ENCODE data around the gene RTN1. TPM values are rescaled to one million over a fixed set of nuclear protein-coding genes. Genes with fewer than 3 reads are reported as not detected.

The RTN1 gene
- total and polyA plus RNA-seq, 2 of the 8 experiments (the other 6 are each of a cell fraction or from before 2014, with no cell fraction given), result 2.8 to 4.9 TPM

- H3K18ac ChIP-seq (ENCODE audit: extremely low read depth, low read length), result no peak overlapping the region
- no peak overlapping the region for H3K9ac ChIP-seq (replicated peaks in 1 of 4; ENCODE audit: extremely low read depth in 1 of 4, low read depth in 3 of 4, low read length in 3 of 4)
- H3K4ac ChIP-seq (replicated peaks; ENCODE audit: insufficient read length, low read depth, low read length), result no peak overlapping the region
- H3K27me3 ChIP-seq (replicated peaks in 1 of 4; ENCODE audit: control insufficient read depth in 3 of 4, extremely low read depth in 1 of 4, insufficient read depth in 3 of 4, low read length in 3 of 4), result no peaks in the 10 kb centered on the region
- H4K8ac ChIP-seq (ENCODE audit: extremely low read depth, insufficient read depth, low read length), result no peak overlapping the region
- H3K79me1 ChIP-seq (ENCODE audit: low read depth, low read length), result no peaks in the 10 kb centered on the region
- TF ChIP-seq CEBPB (IDR thresholded peaks at IDR 0.05; ENCODE audit: low read depth, low read length) (no peak), POLR2AphosphoS5 (IDR thresholded peaks at IDR 0.05; ENCODE audit: low read depth, low read length) (no peak), SP4 (IDR thresholded peaks at IDR 0.05; ENCODE audit: low read length) (no peak), HDAC6 (IDR thresholded peaks at IDR 0.05; ENCODE audit: low read depth, low read length) (no peak), CTBP2 (IDR thresholded peaks at IDR 0.05; ENCODE audit: borderline replicate concordance, insufficient read depth, insufficient read length, low read length) (no peak), ATF2 (IDR thresholded peaks at IDR 0.05; ENCODE audit: low read length) (no peak), SIX5 (IDR thresholded peaks at IDR 0.05; ENCODE audit: low read depth, low read length) (no peak), TCF12 (IDR thresholded peaks at IDR 0.05; ENCODE audit: low read depth, low read length) (no peak), JUN (IDR thresholded peaks at IDR 0.05; ENCODE audit: low read depth, low read length) (no peak), TEAD4 (IDR thresholded peaks at IDR 0.05; ENCODE audit: low read depth, low read length) (no peak), RFX5 (IDR thresholded peaks at IDR 0.05; ENCODE audit: borderline replicate concordance, low read depth, low read length) (no peak)
- H4K91ac ChIP-seq (replicated peaks; ENCODE audit: insufficient read length, low read length), result no peak overlapping the region
- H3K9me3 ChIP-seq (ENCODE audit: insufficient read depth in 2 of 2, low read depth in 1 of 2, low read length in 1 of 2), result no peaks in the 10 kb centered on the region
- H3K36me3 ChIP-seq (ENCODE audit: control insufficient read depth in 2 of 4, insufficient read depth in 4 of 4, low read length in 3 of 4), result no peaks in the 10 kb centered on the region
- 83% methylated on average over 6 of the region's 6 CpGs; no CpG with 5 or more reads in 1 of the 2 experiments for WGBS, 2 experiments (ENCODE audit: extremely low coverage in 1 of 2, insufficient coverage in 1 of 2, insufficient read length in 1 of 2, insufficient replicate concordance in 2 of 2, low coverage in 1 of 2, low lambda C conversion rate in 2 of 2, missing lambda C conversion rate in 1 of 2)
- no peak overlapping the region for H2AK5ac ChIP-seq (ENCODE audit: low read depth, low read length)
- no peak for FAIRE-seq
- ChIA-PET POLR2A (ENCODE audit: partially characterized antibody) (no interaction called here), CTCF (ENCODE audit: partially characterized antibody) (interaction anchor here (0.9 to 2.1 kb wide), 6 partner anchors 11 to 303 kb away, joined by 3 to 10 read pairs (median 4); partner anchors contain the start of gene CCDC175)
- H3K4me3 ChIP-seq (ENCODE audit: extremely low read depth in 1 of 4, insufficient read depth in 2 of 4, low read depth in 3 of 4, low read length in 4 of 4), result no peak overlapping the region
- H2BK20ac ChIP-seq (ENCODE audit: low read length), result no peak overlapping the region
- H2BK15ac ChIP-seq (ENCODE audit: low read length), result no peak overlapping the region
- no peaks in the 10 kb centered on the region for H3K4me1 ChIP-seq (replicated peaks in 1 of 4; ENCODE audit: control insufficient read depth in 3 of 4, insufficient read depth in 4 of 4, low read length in 3 of 4)
- H3K23me2 ChIP-seq (ENCODE audit: low read depth, low read length), result no peaks in the 10 kb centered on the region
- no peak overlapping the region for H2BK5ac ChIP-seq (ENCODE audit: low read depth, low read length)
- H4K5ac ChIP-seq (ENCODE audit: insufficient read length, low read depth, low read length), result no peak overlapping the region
- H3K27ac ChIP-seq (ENCODE audit: low read depth, low read length), result no peak overlapping the region
- no peak for DNase-seq (ENCODE audit: low read depth in 1 of 2, low spot score in 2 of 2)
- no peaks in the 10 kb centered on the region for H4K20me1 ChIP-seq (replicated peaks in 1 of 2; ENCODE audit: control insufficient read depth in 1 of 2, insufficient read depth in 2 of 2, low read length in 2 of 2)
- no peak overlapping the region for H3K56ac ChIP-seq (replicated peaks; ENCODE audit: insufficient read length, low read depth, low read length)
- H2BK12ac ChIP-seq (ENCODE audit: low read depth, low read length), result no peak overlapping the region
- no peak overlapping the region for H3K4me2 ChIP-seq (ENCODE audit: insufficient read depth in 1 of 2, low read depth in 2 of 2, low read length in 2 of 2)
- H2BK120ac ChIP-seq (replicated peaks; ENCODE audit: low read depth, low read length), result no peak overlapping the region
- no peaks in the 10 kb centered on the region for H3K79me2 ChIP-seq (ENCODE audit: control insufficient read depth in 1 of 2, insufficient read depth in 2 of 2, low read length in 2 of 2)
- no peak overlapping the region for H2AFZ ChIP-seq (ENCODE audit: low read length)
- no peak overlapping the region for H3K23ac ChIP-seq (ENCODE audit: insufficient read length)
- no peak overlapping the region for H3K14ac ChIP-seq (ENCODE audit: insufficient read length)
Observed at GRCh38 chr14:59595071-59595470, 275.5 kb downstream of the RTN1 start.

Data from H1 (cell line).